ENCODE results near the gene POLD3.

POLD3 gene, protein sequence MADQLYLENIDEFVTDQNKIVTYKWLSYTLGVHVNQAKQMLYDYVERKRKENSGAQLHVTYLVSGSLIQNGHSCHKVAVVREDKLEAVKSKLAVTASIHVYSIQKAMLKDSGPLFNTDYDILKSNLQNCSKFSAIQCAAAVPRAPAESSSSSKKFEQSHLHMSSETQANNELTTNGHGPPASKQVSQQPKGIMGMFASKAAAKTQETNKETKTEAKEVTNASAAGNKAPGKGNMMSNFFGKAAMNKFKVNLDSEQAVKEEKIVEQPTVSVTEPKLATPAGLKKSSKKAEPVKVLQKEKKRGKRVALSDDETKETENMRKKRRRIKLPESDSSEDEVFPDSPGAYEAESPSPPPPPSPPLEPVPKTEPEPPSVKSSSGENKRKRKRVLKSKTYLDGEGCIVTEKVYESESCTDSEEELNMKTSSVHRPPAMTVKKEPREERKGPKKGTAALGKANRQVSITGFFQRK

DNA sequence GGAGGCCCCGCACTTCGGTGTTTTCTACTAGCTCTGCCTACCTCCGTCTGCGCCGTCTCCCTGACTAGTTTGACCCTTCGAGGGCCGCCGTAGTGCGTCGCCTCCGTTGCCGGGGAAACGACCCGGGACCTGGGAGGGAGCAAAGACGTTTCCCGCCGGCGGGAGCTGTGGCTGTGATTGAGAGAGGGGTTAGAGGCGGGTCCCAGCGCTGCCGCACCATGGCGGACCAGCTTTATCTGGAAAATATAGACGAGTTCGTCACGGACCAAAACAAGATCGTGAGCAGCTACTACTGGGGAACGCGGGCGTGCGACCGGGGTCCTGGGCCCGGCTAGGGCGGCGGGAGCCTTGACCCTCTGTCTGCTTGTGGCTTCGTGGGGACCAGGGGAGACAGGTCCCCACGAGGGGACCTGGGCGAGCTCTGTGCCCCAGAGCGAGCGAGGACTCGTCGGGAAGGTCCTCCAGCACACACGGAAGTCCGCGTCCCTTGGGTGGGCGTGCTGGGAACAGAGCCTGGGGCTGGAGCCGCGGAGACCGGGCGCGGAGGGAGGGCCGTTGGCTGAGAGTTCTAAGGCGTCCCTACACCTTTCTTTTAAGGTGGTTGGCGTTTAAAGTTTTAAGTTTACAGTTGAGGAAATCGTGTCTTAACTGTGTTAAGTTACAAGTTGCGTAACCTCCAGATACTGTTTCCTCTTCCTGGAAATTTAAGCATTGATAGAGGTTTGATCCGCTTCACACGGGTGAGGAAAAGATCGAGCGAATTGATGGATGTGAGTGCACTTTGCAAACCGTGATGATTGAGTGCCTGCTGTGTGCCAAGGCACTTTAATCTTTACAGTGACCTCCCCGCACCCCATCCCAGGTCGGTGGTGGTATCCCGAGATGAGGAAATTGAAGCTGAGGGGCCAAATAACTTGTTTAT is at the start of gene POLD3:
POLD3 (plus strand) TSS at position 142 of the 922 bp plus-strand sequence; CDS start at position 219, 77 bp downstream.
- DNase-seq (ENCODE audit: low read depth): peak; percentile 92

DNA sequence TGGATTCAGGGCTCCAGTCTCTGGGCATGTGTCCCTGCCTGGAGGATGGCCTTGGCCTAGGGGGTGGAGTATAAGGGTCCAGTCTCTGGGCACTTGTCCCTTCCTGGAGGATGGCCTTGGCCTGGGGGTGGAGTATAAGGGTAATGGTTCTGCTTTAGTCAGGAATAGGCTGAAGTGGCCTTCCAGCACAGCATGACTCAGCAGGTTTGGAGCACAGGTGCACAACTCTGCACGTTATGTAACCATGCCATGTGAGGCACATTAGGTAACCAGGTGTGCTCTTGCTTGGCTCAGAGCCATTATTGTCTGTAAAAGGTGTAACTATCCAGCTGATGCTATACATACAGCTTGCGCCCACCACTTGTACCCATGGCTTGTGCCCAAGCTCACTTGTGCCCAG is 48.4 kb upstream of the POLD3 start:
- no peak for DNase-seq (ENCODE audit: low read depth)

DNA sequence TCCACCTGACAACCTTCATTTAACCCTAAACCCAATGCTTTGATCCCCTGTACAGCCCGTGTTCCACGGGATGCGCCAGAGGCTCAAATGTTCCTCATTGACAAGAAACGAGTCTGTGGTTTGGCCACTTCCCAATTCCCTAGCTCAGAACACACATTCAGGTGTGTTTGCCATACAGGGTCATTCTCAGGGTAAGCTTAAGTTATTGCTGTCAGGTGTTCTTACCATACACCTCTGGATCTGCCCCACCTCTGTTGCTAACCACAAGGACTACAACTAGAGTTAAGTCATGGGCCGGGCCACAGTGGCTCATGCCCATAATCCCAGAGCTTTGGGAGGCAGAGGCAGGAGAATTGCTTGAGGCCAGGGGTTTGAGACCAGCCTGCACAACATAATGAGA is 45.6 kb upstream of the POLD3 start:
- DNase-seq (ENCODE audit: low read depth): no peak

DNA sequence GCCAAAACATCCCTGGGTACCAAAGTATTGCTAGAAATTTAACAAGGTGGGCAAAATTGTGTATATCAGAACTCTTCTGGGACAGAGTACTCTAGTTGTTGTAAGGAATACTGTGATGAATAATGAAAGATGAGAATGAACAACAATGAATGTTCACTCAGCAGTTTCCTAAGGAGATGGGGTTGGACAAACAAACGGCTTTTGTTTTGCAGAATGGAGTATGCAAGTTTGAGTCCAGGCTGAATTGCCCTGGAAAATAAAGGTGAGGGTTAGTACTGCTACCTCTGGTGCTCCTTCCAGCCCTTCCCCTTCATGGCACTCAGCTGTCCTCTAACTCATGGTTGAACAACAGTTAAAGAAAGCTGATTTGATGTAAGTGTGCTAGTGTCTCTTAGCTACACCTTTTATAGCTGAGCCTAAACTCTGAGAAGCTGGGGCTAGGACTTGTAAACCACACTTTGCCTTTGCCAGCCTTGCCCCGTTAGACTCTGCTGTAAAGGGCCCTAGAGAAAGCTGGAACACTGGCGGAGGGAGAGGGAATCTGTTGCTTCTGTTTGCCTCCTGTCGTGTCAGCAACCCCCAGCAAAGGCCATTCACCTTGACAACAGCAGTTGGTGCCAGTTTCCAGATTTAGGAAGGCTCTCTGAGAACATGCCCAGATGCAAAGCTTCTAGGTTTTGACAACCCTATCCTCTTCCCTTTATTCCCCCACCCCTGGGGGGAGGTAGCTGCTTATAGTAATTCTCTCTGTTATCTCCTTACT is 41.2 kb upstream of the POLD3 start:
- DNase-seq (ENCODE audit: low read depth): no peak

GRCh38 chr11:74551754-74552145 is 40.6 kb upstream of the POLD3 start:
- no peak for DNase-seq (ENCODE audit: low read depth)

DNA sequence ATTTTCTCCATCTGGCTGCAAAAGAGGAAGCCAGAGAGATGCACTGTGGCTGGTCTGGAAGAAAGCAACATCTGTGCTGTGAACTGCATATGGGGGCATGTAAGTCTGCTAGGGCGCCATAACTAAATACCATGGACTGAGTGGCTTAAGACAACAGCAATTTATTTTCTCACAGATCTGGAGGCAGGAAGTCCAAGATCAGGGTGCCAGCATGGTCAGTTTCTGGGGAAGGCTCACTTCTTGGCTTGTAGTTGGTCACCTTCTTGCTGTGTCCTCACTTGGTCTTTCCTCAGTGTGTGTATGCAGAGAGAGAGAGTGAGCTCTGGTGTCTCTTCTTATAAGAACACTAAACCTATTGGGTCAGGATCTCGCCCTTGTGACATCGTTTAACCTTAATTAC is 34.9 kb upstream of the POLD3 start:
- no peak for DNase-seq (ENCODE audit: low read depth)

DNA sequence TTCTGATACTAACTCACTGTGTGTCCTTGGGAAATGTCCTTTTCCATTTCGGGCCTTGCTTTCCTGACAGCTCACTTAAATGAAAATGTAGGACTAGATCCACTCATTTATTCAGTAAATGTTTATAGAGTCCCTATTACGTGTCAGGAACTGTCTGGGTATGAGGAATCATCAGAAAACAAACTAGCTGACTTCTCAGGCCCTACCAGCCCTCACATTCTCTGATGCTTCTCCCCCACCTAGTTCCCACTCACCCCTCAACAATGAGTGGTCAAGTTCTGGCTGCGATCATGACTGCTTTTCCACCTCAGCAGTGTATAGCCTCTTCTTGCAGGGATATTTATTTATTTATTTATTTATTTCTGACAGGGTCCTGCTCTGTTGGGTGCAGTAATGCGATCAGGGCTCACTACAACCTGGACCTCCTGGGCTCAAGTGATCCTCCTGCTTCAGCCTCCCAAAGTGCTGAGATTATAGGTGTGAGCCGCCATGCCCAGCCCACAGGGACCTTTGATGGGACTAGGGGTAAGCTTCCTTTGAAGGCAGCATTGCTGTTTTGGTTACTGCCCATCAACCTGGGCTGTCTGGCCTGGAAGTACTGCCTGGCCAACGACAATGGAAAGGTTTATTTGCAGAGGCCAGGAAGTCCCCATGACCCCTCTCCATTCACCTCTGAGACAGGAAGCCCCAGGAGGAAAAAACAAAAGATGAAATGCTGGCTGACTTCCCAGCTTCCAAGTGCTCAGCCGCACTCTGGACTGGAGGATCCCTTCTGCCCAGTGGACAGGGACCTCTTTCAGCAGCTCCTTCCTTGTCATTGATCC is 33.1 kb upstream of the POLD3 start:
- no peak for DNase-seq (ENCODE audit: low read depth)

GRCh38 chr11:74559934-74560309 is 32.5 kb upstream of the POLD3 start:
- DNase-seq (ENCODE audit: low read depth): no peak

GRCh38 chr11:74566146-74566960 is 26.0 kb upstream of the POLD3 start:
- no peak for DNase-seq (ENCODE audit: low read depth)

GRCh38 chr11:74568028-74568427 is 24.4 kb upstream of the POLD3 start:
- no peak for DNase-seq (ENCODE audit: low read depth)

DNA sequence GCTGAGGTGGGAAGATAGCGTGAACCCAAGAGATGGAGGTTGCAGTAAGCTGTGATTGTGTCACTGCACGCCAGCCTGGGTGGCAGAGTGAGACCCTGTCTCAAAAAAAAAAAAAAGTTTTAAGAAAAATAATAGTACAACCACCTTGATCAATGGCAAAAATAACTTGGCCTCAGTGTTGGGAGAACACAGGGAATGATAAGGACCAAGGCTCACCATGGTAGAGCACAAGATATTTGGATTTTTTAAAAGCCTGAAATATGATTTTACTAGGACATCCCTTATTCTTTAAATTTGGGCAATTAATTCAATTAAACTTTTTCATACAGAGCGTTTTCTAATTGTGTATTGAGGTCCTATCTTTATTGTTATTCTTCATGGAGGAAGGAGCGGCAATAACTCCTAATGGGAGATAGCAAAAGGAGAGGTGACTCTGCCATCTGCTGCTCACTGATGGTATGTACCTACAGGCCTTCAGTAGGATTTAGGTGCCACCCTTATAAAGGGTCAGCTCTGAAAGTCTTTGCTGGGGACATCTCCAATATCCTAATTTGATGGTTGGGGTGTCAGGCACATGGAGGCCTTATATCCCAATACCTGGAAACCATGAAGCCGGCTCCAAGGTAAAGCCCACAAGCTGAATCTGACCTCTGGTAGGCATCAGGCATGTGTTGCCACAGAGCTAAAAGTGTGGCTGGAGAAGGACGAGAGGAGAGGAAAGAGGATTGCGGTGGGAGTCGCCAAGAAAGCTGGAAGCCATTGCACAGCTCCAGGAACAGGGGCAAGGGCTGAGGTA is 21.9 kb upstream of the POLD3 start:
- DNase-seq (ENCODE audit: low read depth): no peak

DNA sequence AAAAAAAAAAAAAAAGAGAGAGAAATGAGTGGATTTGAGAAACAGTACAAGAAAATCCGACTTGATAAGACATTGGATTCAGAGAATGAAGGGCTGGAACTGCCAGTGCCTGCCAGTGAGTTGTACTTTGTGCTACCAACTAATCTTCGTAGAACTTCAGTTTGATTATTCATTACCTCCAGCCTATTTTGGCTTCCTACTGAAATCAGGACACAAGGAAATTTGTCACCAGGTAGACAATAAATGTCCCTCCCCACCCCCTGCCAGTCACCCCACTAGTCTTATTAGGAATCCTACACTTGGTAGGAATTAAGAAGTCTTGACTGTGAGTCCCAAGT is 21.4 kb upstream of the POLD3 start:
- no peak for DNase-seq (ENCODE audit: low read depth)

- DNase-seq (ENCODE audit: low read depth): no peak
These were observed 20.0 kb upstream of the POLD3 start for GRCh38 chr11:74572349-74572748.

DNA sequence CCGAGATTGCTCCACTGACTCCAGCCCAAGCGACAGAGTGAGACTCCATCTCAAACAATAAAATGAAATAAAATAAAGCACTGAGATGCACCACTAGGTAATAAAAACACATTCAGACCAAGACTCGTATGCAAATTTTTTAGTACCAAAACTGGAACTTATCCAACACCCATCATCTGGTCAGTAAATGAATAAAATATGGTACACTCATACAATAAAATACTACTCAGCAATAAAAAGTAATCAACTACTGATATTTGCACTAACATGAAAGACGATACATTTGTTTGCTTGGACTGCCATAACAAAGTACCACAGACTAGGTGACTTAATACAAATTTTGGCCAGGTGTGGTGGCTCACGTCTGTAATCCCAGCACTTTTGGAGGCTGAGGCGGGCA is 17.8 kb upstream of the POLD3 start:
- no peak for DNase-seq (ENCODE audit: low read depth)

GRCh38 chr11:74575999-74576398 is 16.4 kb upstream of the POLD3 start:
- DNase-seq (ENCODE audit: low read depth): no peak

- no peak for DNase-seq (ENCODE audit: low read depth)
These were observed 15.2 kb upstream of the POLD3 start for GRCh38 chr11:74577181-74577580.

GRCh38 chr11:74577624-74578396 is 14.6 kb upstream of the POLD3 start:
- DNase-seq (ENCODE audit: low read depth): no peak

DNA sequence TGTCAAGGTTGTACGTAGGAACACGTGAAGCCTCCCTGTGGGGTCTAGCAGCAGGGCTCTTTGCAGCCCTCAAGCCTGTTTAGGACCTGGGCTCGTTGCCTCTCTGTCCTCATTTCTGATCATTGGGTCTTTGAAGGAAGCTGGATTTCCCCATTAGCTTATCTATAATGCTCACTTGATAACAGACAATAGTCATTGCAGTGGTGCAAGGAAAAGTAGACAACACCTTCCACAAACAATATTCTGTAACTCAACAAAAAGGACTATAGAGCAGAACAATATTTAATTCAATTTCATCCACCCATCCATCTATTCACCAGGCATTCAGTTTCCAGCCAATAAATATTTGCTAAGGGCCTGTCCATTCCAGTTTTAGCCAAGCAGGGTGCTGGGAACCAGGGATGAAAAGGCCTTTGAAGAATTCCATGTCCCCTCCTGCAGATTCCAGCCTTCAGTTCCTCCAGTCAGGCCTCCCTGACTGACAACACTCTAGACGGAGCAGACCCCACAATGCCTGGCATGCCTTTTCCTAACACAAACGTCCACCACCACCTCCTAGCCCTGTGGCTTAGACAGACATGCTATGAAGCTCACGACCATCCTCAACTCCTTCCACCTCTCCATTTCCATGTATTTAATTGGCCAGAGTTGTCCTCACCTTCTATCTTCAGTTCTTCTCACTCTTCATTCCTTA is 12.7 kb upstream of the POLD3 start:
- no peak for DNase-seq (ENCODE audit: low read depth)

All from stimulated activated CD8-positive, alpha-beta memory T cell treated with anti-CD3 and anti-CD28 coated beads, Interleukin-7, amount 100 ng/mL, for 24 hours (primary cell).